Stimulated activated CD8-positive, alpha-beta memory T cell treated with anti-CD3 and anti-CD28 coated beads, Interleukin-4, amount 100 ng/mL, for 48 hours (primary cell): ENCODE results near the gene GAS6.
"Not testable (repeated sequence)": the region's sequence is repeated elsewhere in the genome, so short reads cannot be mapped to it uniquely, and the experiment has no call there.

Source experiments
- DNase-seq: peaks from one replicate; pipeline ENCODE4 v3.0.0-alpha.2; 2020

The GAS6 gene

DNA sequence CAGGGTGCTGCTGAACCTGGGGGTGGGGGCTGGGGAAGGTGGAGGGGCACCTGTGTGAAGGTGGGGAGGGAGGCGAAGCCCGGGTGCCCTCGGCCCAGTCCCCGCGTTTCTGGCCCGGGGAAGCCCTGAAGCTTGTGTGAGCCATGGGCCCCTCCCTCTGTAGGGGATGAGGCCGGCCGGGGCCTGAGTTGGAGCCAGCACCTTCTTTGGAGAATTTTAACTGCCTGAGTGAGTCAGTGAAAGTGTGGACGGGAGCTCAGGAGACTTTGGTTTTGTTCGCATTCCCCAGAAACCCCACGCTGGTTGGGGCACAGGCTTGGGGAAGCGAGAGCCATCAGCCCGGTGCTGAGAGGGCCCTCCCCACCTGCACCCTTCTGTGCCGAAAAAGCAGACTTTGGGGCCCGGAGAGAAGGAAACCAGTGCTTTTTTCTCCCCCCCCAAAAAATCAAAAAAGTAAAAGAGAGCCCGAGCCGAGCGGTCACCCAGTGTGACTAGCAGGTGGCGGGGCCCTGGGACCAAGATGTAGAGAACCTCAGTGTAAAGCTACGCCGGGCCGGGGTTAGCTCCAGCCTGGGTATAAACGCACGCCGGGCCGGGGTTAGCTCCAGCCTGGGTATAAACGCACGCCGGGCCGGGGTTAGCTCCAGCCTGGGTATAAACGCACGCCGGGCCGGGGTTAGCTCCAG lies 59.7 kb downstream of the GAS6 start:
- DNase-seq, result no peak

DNA sequence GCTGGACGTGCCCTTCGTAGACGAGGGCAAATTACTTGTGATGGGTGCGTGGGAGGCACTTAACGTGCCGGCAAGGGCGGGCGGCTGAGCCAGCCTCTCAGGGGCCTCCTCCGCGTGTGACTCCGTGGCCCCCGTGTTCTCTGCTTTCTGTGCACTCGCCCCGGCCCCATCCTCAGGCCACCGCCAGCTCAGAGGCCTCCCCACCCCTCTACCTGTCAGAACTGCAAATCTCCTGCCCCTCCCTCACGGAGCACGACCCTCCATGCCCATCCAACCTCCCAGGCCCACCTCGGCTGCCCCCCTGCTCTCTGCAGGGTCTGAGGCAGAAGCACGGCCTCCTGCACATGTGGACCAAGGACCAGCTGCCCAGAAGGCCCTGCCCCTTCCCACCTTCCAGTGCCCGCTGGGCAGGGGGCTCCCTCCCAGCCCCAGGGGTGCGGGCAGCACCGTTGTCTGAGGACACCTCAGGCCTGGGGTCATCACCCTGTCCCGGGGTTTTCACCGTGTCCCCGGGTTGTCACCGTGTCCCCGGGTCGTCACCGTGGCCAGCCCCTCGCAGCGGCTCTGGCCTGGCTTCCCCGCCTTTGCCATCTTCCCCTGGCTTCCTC lies 60.4 kb downstream of the GAS6 start:
- no peak for DNase-seq

DNA sequence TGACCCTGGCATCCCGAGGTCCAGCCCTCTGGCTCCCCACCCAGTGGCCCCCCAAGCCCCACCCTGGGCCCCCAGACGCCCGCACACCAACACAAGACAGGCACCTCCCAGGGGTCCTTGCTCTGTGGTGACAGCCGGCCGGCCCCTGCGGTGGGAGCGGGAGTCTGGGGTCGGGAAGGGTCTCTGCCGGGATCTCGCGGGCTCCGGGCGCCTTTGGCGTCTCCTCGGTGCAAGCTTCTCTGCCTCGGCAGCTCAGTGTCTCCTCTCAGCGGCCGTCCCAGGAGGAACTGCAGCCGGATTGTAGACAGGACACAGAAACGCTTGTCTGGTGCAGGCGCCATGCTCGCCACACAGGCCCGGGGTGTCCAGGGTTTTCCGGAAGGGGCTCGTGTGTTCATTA lies 61.1 kb downstream of the GAS6 start:
- DNase-seq, result no peak

- no peak for DNase-seq
These were observed 61.8 kb downstream of the GAS6 start for GRCh38 chr13:113802090-113802531.

GRCh38 chr13:113801289-113801961 lies 62.5 kb downstream of the GAS6 start:
- no peak for DNase-seq

- DNase-seq, result no peak
These were observed 63.3 kb downstream of the GAS6 start for GRCh38 chr13:113800576-113800926.

DNA sequence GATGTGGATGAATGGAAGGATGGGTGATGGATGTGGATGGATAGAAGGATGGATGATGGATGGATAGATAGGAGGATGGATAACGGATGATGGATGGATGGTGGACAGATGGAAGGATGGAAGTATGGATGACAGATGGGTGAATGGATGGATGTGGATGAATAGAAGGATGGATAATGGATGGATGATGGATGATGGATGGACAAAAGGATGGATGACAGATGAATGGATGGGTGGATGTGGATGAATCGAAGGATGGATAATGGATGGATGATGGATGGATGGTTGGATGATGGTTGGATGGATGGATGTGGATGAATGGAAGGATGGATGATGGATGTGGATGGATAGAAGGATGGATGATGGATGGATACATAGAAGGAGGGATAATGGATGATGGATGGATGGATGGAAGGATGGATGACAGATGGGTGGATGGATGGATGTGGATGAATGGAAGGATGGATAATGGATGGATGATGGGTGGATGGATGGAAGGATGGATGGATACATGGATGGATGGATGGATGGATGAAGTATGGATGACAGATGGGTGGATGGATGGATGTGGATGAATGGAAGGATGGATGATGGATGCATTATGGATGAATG lies 65.6 kb downstream of the GAS6 start:
- DNase-seq, result no peak

- no peak for DNase-seq
These were observed 66.8 kb downstream of the GAS6 start for GRCh38 chr13:113796964-113797676.

DNA sequence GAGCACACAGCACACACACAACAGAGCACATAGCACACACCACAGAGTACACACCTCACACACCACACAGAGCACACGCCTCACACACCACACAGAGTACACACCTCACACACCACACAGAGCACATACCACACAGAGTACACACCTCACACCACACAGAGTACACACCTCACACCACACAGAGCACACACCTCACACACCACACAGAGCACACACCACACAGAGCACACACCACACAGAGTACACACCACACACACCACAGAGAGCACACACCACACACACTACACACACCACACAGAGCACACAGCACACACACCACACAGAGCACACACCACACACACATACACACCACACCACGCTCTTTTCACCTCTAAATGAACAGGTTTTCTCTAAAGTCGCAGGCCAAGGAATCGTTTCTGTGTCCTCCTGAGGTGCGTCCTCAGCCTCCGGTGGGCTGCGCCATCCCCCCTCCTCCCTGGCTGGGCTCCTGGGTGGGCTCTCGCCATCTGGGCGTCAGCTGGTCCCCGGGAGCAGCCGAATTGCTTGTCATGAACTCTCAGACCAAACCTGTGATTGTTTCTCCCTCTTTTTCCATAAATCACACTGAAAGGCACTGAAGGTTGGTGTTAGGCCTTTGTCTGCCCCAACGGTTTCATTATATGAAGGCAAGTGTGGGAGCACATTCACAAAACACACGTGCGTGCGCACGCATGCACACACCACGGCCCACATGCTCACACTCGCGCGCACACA lies 67.5 kb downstream of the GAS6 start:
- DNase-seq, result no peak

DNA sequence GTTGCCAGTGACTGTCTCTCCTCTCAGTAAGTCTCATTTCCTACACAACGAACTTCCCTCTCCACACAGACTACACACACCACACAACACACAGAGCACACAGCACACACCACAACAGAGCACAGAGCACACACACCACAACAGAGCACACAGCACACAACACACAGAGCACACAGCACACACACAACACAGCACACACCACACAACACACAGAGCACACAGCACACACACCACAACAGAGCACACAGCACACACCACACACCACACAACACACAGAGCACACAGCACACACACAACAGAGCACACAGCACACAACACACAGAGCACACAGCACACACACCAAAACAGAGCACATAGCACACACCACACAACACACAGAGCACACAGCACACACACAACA lies 68.5 kb downstream of the GAS6 start:
- DNase-seq, result not testable (repeated sequence)

- no peak for DNase-seq
These were observed 69.1 kb downstream of the GAS6 start for GRCh38 chr13:113794764-113795173.

DNA sequence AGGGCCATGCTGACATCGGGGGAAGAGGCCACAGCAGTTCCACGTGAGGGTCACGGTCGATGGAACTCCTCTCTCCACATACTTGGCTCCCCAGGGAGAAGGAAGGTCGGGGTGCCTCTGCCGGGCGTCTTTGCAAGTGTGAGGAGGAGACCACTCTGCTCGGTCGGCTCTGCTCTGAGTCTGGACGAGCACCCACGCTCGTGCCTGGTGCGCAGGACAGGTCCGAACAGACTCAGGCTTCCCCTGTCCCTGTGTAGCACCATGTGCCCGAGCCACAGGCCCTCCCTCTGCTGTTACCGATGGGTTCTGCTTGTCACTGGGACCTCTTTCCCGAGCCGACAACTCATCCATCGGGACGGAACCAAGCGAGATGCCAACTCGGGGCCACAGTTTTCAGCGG lies 69.8 kb downstream of the GAS6 start:
- DNase-seq, result no peak

- no peak for DNase-seq
These were observed 70.2 kb downstream of the GAS6 start for GRCh38 chr13:113793718-113794085.

DNA sequence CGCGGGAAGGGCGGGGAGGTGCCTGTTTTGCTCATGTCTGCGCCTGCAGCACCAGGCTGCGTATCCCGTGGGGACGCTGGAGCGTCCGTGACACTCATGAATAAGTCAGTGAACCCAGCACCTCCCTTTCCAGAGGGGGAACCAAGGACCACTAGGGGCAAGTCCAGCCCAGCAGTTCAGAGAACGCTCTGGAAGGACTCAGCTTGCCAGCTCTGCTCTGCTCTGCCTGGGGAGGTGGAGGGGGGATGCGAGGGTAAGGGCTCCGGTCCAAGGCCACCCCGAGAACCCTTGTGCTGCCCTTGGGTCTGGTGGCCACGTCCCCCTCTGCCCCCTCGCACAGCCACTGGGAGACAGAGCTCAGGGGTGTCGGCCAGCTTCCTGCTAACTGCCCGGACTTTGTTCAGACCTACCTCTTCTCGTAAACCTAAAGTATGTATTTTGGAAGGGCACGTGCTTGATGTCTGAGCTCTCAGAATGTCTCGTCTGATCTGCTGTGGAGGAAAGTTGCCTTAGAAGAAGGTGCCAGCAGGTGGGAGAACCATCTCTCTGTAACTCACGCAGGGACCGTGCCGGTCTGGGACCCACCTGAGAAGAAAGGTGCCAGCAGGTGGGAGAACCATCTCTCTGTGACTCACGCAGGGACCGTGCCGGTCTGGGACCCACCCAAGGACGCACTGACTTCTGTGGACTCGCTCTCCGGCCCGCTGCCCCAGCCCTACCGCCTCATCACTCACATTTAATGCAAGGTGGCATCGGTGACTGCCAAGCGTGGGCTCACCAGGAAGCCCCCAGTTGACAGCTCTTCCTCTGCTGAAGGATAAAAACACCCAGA lies 70.8 kb downstream of the GAS6 start:
- no peak for DNase-seq

DNA sequence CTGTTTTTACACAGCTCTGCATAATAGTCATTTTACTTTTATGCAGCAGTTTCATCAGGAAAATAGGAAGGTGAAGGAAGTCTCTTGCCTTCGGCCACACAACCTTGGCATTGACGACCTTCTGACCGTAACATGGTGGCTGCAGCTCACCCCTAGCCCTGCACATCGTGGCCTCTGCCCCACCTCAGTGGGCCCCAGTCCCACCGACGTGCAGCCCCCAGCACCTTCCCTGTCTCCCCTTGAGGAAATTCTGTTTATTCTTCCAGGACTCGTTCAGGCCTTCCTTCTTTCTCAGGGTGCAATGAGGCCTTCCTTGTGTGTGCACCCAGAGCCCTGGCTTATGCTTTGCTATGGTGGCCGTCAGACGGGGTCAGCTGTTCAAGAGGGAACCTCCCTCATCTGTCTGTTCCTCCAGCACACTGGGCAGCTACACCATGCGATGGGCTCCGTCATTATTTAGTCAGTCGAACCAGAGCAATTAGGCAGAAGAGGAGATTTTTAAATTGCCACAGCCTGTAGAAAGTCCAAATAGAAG lies 71.6 kb downstream of the GAS6 start:
- DNase-seq, result no peak

GRCh38 chr13:113791761-113792160 lies 72.1 kb downstream of the GAS6 start:
- DNase-seq, result no peak

- no peak for DNase-seq
These were observed 72.7 kb downstream of the GAS6 start for GRCh38 chr13:113791226-113791625.

- not testable (repeated sequence) for DNase-seq
These were observed 73.9 kb downstream of the GAS6 start for GRCh38 chr13:113789931-113790330.

- no peak for DNase-seq
These were observed 74.7 kb downstream of the GAS6 start for GRCh38 chr13:113789167-113789566.

DNA sequence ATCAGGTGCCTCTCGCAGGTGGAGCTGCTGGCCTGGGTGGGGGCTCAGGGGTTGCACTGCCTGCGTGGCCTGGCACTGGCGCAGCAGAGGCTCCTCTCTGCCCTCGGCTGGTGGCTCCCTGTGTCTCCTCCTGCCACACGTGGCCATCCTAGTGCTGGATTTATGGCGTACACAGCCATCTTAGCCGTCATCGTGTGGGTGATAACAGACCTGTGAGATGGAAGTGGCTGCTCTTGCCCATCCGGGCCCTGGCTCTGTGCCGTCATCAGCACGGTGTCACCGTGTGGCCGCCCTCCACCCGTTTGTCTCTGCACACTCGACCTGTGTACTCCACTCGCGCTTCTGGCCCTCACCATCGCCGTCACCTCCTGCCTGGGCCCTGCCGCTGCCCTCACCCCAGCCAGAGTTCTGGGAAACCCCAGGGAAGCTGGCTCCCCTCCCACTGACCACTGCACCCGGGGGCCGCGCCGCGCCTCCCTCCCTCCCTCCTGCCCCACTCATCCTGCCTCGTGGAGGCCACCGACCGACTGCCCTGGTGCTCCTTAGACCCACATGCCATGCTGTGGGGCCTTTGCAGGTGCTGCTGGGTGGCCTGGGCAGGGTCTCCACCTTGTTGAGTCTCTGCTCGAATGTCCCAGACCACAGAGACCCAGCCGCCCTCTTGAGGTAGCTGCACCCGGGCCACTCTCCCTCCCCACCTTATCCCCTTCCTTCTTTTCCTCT lies 75.3 kb downstream of the GAS6 start:
- DNase-seq, result no peak

DNA sequence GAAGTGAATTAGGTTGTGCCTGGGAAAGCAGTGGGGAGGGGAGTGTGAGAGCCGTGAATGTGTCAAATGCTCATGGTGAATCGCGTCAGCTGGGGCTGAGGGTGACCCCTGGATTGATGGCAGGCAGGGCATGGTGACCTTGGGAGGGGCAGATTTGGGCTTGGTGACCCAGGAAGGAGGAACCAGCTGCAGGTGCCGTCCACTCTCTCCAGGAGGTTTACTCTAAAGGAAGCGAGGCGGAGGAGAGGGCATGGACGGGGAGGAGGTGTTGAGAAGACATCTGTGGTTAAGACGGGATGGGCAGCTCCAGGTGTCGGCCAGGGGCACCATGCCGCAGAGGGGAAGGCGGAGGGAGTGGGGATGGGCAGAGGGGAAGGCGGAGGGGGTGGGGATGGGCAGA lies 76.2 kb downstream of the GAS6 start:
- DNase-seq, result no peak
